ENCODE measurements around the gene TRIM67. TPM values are rescaled to one million over a fixed set of nuclear protein-coding genes. Genes with fewer than 3 reads are reported as not detected.
A peak's percentile ranks its signal among the peaks of the same experiment; 100 is the strongest.
"Not testable (repeated sequence)": the region's sequence is repeated elsewhere in the genome, so short reads cannot be mapped to it uniquely, and the experiment has no call there.

Gene TRIM67
- total and polyA plus RNA-seq, 10 donors: under 0.01 to 0.06 (median under 0.01) TPM; not detected in 7

DNA sequence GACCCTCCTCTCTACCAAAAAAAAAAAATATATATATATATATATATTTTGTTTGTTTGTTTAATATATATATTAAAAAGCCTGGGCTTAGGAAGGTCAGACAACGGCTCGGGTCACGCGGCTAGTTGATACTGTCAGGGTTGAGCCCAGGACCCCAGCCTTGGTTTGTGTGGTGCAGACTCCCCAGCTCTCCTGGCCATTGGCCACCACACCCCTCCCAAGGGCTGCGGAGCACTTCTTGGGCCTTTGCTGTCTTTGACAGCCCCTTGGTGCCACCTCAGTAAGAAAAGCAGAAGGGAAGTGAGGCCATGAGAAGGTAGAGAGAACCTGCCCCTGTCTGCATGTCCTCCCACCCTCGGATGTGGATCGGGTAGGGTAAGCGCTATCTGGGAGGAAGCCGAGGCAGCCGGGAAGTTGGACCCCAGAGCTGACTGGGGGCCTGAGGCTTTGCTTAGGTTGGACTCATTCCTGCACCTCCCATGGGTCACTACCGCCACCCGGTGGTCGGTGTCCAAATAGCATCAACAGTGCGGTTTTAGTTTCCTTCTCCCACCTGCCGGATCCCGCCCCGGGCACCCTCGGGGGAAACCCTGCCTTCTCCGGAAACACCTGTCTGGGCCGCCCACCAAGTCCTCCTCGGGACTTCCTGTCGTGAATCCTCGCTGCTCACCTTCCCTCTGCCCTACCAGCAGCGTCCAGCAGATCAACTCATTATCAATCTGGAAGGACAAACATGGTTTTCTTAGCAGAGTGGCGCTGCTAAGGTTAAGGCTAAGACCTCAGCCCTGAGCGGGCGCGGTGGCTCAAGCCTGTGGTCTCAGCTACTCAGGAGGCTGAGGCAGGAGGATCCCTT is 49.4 kb downstream of the TRIM67 start:
- peak; percentile 95 for DNase-seq
- H3K27ac ChIP-seq: peak overlapping the region in 3 of 8 donors; percentile 36 to 41 (median 37)
- peaks cover 9 to 31% (median 14%) of the 10 kb centered on the region in 6 donors for H3K4me1 ChIP-seq
- H3K9me3 ChIP-seq: no peaks in the 10 kb centered on the region
- 15 to 18% (median 17%) methylated on average over 28 of the region's 28 CpGs for WGBS, 5 donors
- intact Hi-C loops (cut with DNase I; ENCODE audit: low total_unique reads): no loop called here
- TF ChIP-seq POLR2AphosphoS5 (IDR thresholded peaks at IDR 0.05): peak; percentile 78 to 85 (median 79)
- TF ChIP-seq, protein P1, sequence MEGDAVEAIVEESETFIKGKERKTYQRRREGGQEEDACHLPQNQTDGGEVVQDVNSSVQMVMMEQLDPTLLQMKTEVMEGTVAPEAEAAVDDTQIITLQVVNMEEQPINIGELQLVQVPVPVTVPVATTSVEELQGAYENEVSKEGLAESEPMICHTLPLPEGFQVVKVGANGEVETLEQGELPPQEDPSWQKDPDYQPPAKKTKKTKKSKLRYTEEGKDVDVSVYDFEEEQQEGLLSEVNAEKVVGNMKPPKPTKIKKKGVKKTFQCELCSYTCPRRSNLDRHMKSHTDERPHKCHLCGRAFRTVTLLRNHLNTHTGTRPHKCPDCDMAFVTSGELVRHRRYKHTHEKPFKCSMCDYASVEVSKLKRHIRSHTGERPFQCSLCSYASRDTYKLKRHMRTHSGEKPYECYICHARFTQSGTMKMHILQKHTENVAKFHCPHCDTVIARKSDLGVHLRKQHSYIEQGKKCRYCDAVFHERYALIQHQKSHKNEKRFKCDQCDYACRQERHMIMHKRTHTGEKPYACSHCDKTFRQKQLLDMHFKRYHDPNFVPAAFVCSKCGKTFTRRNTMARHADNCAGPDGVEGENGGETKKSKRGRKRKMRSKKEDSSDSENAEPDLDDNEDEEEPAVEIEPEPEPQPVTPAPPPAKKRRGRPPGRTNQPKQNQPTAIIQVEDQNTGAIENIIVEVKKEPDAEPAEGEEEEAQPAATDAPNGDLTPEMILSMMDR (IDR thresholded peaks at IDR 0.05 in 8 of 11, conservative IDR thresholded peaks at IDR 0.05 in 3 of 11): peak; percentile 72 to 95 (median 89)
- no peak for TF ChIP-seq POLR2A (IDR thresholded peaks at IDR 0.05)
- H3K36me3 ChIP-seq: no peaks in the 10 kb centered on the region
- H3K27me3 ChIP-seq (replicated peaks in 1 of 7): no peaks in the 10 kb centered on the region
- peak overlapping the region in 7 of 8 donors; percentile 23 to 63 (median 34) for H3K4me3 ChIP-seq

DNA sequence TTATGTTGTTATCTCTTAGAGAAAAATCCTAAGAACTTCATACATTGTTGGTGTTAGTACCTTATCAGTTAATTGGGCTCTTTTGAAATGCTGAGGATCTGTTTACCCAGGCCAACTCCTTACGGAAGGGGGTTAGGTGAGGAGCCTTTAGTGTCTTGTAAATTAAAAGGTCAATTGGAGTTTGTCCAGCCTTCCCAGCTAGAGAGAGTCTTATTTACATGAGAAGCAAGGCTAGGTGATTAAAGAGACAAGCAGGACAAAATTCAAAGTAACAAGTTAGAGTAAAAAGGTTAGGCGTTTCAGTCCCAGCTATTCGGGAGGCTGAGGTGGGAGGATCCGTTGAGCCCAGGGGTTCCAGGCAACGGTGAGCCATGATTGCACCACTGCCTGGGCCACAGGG is 50.4 kb downstream of the TRIM67 start:
- H3K27me3 ChIP-seq (replicated peaks in 1 of 7); H3K36me3 ChIP-seq; intact Hi-C loops (cut with DNase I; ENCODE audit: low total_unique reads); H3K4me3 ChIP-seq; H3K9me3 ChIP-seq; H3K27ac ChIP-seq: not testable (repeated sequence)
- 61 to 85% (median 77%) methylated on average over 5 of the region's 5 CpGs for WGBS, 5 donors
- H3K4me1 ChIP-seq: peaks cover 9 to 32% (median 14%) of the 10 kb centered on the region in 6 donors
- peak; percentile 54 for DNase-seq

DNA sequence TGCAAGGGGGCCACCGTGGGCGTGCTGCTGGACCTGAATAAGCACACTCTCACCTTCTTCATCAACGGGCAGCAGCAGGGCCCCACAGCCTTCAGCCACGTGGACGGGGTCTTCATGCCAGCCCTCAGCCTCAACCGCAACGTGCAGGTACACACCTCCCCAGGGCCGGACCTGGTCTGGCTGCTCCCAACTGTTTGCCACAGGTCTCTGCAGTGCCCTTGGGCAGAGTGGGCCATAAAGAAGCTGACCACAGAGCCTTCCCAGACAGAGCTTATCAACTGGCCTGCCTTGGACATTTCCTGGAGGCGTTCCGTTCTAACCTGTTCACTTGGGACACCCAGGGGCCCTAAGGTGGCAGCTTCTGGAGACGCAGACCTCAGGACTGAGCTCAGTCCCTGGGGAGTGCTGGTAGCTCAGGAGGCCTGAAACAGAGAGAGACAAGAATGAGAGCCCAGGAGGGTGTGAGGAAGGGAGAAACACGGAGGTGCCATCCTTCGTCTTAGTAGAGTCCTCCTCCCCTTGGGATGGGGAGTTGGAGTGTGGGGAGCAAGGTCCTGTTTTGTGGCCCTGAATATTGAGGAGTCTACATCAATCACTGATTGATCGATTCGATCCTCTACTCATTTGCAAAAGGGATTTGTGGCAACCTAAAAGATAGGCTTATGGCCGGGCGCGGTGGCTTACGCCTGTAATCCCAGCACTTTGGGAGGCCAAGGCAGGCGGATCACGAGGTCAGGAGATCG is 52.1 kb downstream of the TRIM67 start:
- no peaks in the 10 kb centered on the region for H3K27me3 ChIP-seq (replicated peaks in 1 of 7)
- no peak overlapping the region for H3K27ac ChIP-seq
- TF ChIP-seq, protein P1 (IDR thresholded peaks at IDR 0.05 in 8 of 11, conservative IDR thresholded peaks at IDR 0.05 in 3 of 11): no peak
- TF ChIP-seq POLR2AphosphoS5 (IDR thresholded peaks at IDR 0.05) (no peak), POLR2A (IDR thresholded peaks at IDR 0.05) (no peak)
- no peaks in the 10 kb centered on the region for H3K9me3 ChIP-seq
- WGBS, 5 donors: 90 to 96% (median 94%) methylated on average over 20 to 22 of the region's 22 CpGs
- H3K36me3 ChIP-seq: no peaks in the 10 kb centered on the region
- H3K4me3 ChIP-seq: no peak overlapping the region
- peaks cover 9 to 32% (median 14%) of the 10 kb centered on the region in 6 donors for H3K4me1 ChIP-seq
- peak; percentile 70 for DNase-seq
- intact Hi-C loops (cut with DNase I; ENCODE audit: low total_unique reads): no loop called here

DNA sequence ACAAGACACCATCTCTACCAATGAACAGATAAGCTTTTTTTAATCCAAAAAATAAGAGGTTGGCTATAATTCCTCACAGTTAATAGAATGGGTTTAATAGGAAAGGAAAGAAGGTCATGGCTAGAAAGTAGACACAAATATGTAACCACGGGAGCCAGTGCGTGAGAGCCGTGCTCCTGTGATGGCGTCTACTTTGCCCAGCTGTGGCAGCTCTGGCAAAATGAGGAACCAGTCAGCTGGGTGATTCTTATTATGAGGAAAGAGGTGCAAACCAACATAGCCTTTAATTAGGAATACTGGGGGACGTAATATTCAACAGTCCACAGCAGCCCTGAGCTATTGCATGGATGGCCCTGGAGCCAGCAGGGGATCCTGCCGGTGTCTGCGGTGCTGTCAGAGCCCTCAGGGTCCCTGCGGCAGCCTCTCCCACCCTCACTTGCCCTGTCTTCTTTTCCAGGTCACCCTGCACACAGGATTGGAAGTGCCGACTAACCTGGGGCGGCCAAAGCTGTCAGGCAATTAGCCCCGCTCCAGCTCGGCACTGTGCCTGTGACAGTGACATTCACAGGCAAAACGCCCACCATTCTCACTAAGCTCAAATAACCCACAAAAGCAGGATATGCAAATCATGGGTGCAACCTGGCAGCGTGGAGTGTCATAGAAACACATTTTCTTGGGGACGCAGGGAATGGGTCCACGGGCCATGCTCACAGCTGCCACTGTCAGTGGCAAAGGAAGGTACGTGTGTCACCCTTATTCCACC is 53.2 kb downstream of the TRIM67 start:
- no peaks in the 10 kb centered on the region for H3K36me3 ChIP-seq
- intact Hi-C loops (cut with DNase I; ENCODE audit: low total_unique reads): no loop called here
- no peaks in the 10 kb centered on the region for H3K9me3 ChIP-seq
- H3K27ac ChIP-seq: peak overlapping the region in 1 of 8 donors; percentile 24
- TF ChIP-seq, protein P1 (IDR thresholded peaks at IDR 0.05 in 8 of 11, conservative IDR thresholded peaks at IDR 0.05 in 3 of 11): no peak
- TF ChIP-seq POLR2A (IDR thresholded peaks at IDR 0.05) (no peak), POLR2AphosphoS5 (IDR thresholded peaks at IDR 0.05) (no peak)
- DNase-seq: peak; percentile 68
- 56 to 66% (median 64%) methylated on average over 17 of the region's 17 CpGs for WGBS, 5 donors
- no peaks in the 10 kb centered on the region for H3K27me3 ChIP-seq (replicated peaks in 1 of 7)
- peaks cover 9 to 32% (median 14%) of the 10 kb centered on the region in 6 donors for H3K4me1 ChIP-seq
- H3K4me3 ChIP-seq: peak overlapping the region in 4 of 8 donors; percentile 2 to 56 (median 17)
